Measurements from ENCODE around the gene CAD.

DNA sequence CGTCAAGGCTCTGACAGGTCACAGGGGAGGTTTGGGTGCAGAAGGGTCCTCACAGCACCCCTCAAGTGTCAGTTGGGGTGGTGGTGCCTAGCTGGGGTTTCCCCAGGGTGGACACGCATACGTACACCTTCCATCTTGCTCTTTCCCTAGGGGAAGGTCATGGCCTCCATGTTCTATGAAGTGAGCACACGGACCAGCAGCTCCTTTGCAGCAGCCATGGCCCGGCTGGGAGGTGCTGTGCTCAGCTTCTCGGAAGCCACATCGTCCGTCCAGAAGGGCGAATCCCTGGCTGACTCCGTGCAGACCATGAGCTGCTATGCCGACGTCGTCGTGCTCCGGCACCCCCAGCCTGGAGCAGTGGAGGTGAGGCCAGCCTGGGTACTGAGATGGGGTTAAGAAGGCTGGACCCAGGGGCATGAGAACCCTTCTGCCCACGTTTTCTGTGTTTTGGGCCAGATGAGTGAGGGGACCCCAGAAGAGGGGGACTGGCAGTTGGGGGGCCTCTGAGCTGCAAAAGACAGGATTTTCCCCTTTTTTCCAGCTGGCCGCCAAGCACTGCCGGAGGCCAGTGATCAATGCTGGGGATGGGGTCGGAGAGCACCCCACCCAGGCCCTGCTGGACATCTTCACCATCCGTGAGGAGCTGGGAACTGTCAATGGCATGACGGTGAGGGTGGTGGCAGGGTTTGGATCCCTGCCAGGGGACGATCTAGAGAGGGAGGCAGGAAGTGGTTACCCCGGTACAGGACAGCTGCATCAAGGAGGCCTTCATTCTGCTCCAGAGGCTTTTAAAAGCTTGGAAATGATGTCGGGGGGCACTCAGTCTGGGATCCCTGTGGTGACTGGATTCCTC lies 24.8 kb downstream of the CAD start:
- TF ChIP-seq, protein P1, sequence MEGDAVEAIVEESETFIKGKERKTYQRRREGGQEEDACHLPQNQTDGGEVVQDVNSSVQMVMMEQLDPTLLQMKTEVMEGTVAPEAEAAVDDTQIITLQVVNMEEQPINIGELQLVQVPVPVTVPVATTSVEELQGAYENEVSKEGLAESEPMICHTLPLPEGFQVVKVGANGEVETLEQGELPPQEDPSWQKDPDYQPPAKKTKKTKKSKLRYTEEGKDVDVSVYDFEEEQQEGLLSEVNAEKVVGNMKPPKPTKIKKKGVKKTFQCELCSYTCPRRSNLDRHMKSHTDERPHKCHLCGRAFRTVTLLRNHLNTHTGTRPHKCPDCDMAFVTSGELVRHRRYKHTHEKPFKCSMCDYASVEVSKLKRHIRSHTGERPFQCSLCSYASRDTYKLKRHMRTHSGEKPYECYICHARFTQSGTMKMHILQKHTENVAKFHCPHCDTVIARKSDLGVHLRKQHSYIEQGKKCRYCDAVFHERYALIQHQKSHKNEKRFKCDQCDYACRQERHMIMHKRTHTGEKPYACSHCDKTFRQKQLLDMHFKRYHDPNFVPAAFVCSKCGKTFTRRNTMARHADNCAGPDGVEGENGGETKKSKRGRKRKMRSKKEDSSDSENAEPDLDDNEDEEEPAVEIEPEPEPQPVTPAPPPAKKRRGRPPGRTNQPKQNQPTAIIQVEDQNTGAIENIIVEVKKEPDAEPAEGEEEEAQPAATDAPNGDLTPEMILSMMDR (IDR thresholded peaks at IDR 0.05), result no peak
- no peak for TF ChIP-seq EZH2 (IDR thresholded peaks at IDR 0.05; ENCODE audit: borderline replicate concordance, insufficient read depth, low read depth, low read length, poor library complexity, severe bottlenecking)

Measured in B cell (primary cell).